Measurements from ENCODE around the gene CIZ1.
A peak's percentile ranks its signal among the peaks of the same experiment; 100 is the strongest.
"Not testable (repeated sequence)": the region's sequence is repeated elsewhere in the genome, so short reads cannot be mapped to it uniquely, and the experiment has no call there.

Gene CIZ1

GRCh38 chr9:128191406-128192046 lies at the start of gene CIZ1:
Gene CIZ1 (minus strand): TSS chr9:128191572. CDS start chr9:128190857, 715 bp downstream.
- peak in 47 of 51 donors; percentile 12 to 85 (median 62) for DNase-seq

GRCh38 chr9:128233817-128234406 lies 42.5 kb upstream of the CIZ1 start:
- no peak for DNase-seq

GRCh38 chr9:128232528-128233428 lies 41.4 kb upstream of the CIZ1 start:
- DNase-seq = no peak

GRCh38 chr9:128231638-128232527 lies 40.5 kb upstream of the CIZ1 start:
- no peak for DNase-seq

GRCh38 chr9:128230897-128231296 lies 39.5 kb upstream of the CIZ1 start:
- not testable (repeated sequence) for DNase-seq

GRCh38 chr9:128226412-128226801 lies 35.0 kb upstream of the CIZ1 start:
- DNase-seq = no peak

GRCh38 chr9:128225770-128226411 lies 34.5 kb upstream of the CIZ1 start:
- no peak for DNase-seq

- DNase-seq = no peak
Observed at GRCh38 chr9:128224877-128225276, 33.5 kb upstream of the CIZ1 start.

- no peak for DNase-seq
Observed at GRCh38 chr9:128222880-128223670, 31.7 kb upstream of the CIZ1 start.

GRCh38 chr9:128222026-128222425 lies 30.7 kb upstream of the CIZ1 start:
- DNase-seq = no peak

- no peak for DNase-seq
Observed at GRCh38 chr9:128219831-128220230, 28.5 kb upstream of the CIZ1 start.

GRCh38 chr9:128218518-128219389 lies 27.4 kb upstream of the CIZ1 start:
- DNase-seq = peak in 50 of 51 donors; percentile 17 to 89 (median 70)

GRCh38 chr9:128218172-128218517 lies 26.8 kb upstream of the CIZ1 start:
- no peak for DNase-seq

GRCh38 chr9:128216781-128217553 lies 25.6 kb upstream of the CIZ1 start:
- DNase-seq = no peak

- peak in 5 of 51 donors; percentile 8 to 80 (median 32) for DNase-seq
Observed at GRCh38 chr9:128215491-128216409, 24.4 kb upstream of the CIZ1 start.

GRCh38 chr9:128214571-128215490 lies 23.5 kb upstream of the CIZ1 start:
- peak in 1 of 51 donors; percentile 69 for DNase-seq

All from hypothalamus (tissue), 51 donors.